ENCODE data around the gene FOSB.

GRCh38 chr19:45518469-45518826 lies 50.7 kb downstream of the FOSB start:
- TF ChIP-seq CTCF (conservative IDR thresholded peaks at IDR 0.05; ENCODE audit: low read depth, low read length) (no peak), EZH2 (IDR thresholded peaks at IDR 0.05; ENCODE audit: borderline replicate concordance, low read depth, low read length, poor library complexity, severe bottlenecking) (no peak)

Data from A673 (cell line).